HepG2 (cell line): ENCODE results near the gene GTF2H1. TPM values are rescaled to one million over a fixed set of nuclear protein-coding genes. Genes with fewer than 3 reads are reported as not detected.

Source experiments
- CC2D1A ChIP-seq: sonication (generic); formaldehyde crosslinking; IDR thresholded peaks from 2 replicates; pipeline ENCODE4 v1.8.1; 2023; ENCODE audit warnings: mild to moderate bottlenecking, missing genetic modification reagents
- ELF1 ChIP-seq: sonication (generic); formaldehyde crosslinking; IDR thresholded peaks from 2 replicates; pipeline ENCODE4 v1.4.0; 2020; ENCODE audit warnings: missing genetic modification reagents
- GPN1 ChIP-seq: sonication (generic); formaldehyde crosslinking; IDR thresholded peaks from 2 replicates; pipeline ENCODE4 v1.5.1; 2020; ENCODE audit warnings: missing genetic modification reagents, borderline replicate concordance
- MIER2 ChIP-seq: IDR thresholded peaks from 2 replicates; pipeline ENCODE4 v1.6.1; 2016; ENCODE audit warnings: missing biosample characterization, missing genetic modification reagents
- MLLT10 ChIP-seq: sonication (generic); formaldehyde crosslinking; IDR thresholded peaks from 2 replicates; pipeline ENCODE4 v1.4.0; 2020; ENCODE audit warnings: missing genetic modification reagents
- POLR2A ChIP-seq, 2 experiments: IDR thresholded peaks; 2 replicates each; pipeline ENCODE4 v1.6.1; 2011; ENCODE audit warnings: low read depth in 2 of 2, low read length in 2 of 2, mild to moderate bottlenecking in 1 of 2, moderate library complexity in 1 of 2; ENCODE audit not compliant: insufficient read depth in 1 of 2
- RBM22 ChIP-seq: fragments of 200-400 bp; formaldehyde crosslinking; optimal IDR thresholded peaks from 2 replicates; pipeline ENCODE3; 2017; ENCODE audit warnings: mild to moderate bottlenecking, low read length, moderate library complexity
- TCF7L2 ChIP-seq: IDR thresholded peaks from 2 replicates; pipeline ENCODE4 v1.6.1; 2011; ENCODE audit warnings: mild to moderate bottlenecking, low read depth, low read length, moderate library complexity
- ZFP36L1 ChIP-seq: sonication (generic); formaldehyde crosslinking; IDR thresholded peaks from 2 replicates; pipeline ENCODE4 v1.8.0; 2022; ENCODE audit warnings: mild to moderate bottlenecking, missing genetic modification reagents, moderate library complexity
- ZFX ChIP-seq: sonication (generic); formaldehyde crosslinking; IDR thresholded peaks from 2 replicates; pipeline ENCODE4 v1.4.0; 2020; ENCODE audit warnings: mild to moderate bottlenecking, low read depth, missing genetic modification reagents, moderate library complexity
- ZNF138 ChIP-seq: sonication (generic); formaldehyde crosslinking; IDR thresholded peaks from 2 replicates; pipeline ENCODE4 v1.5.0; 2020; ENCODE audit warnings: mild to moderate bottlenecking, low read depth, missing genetic modification reagents
- polyA plus RNA-seq, 8 experiments: library from polyadenylated mRNA; depleted of rRNA in 3 of 8; stranded (reverse) in 7 of 8; unstranded in 1 of 8; fragments of >200 nt; fragmentation: Illumina TruSeq in 4 of 8; extraction: Trizol in 4 of 8; gene quantifications; 2 replicates each; pipeline versions ENCODE4 v1.2.1 to v1.2.3, GENCODE V29; 2011 to 2016; ENCODE audit warnings: low read depth in 4 of 8, missing spikeins in 1 of 8, mixed read lengths in 1 of 8; ENCODE audit not compliant: insufficient read depth in 1 of 8
- total RNA-seq, 5 experiments: library from RNA; depleted of rRNA; stranded (reverse); fragments of >200 nt; fragmentation: Illumina TruSeq; extraction: Trizol; gene quantifications; 2 replicates each; pipeline ENCODE4 v1.2.3, GENCODE V29; 2016; ENCODE audit warnings: low read depth in 1 of 5
- TF ChIP-seq, protein P1 (sequence below): sonication (generic); formaldehyde crosslinking; IDR thresholded peaks from 2 replicates; pipeline ENCODE4 v1.5.0; 2020; ENCODE audit warnings: mild to moderate bottlenecking, missing genetic modification reagents
- TF ChIP-seq, protein P2 (sequence below): sonication (generic); formaldehyde crosslinking; IDR thresholded peaks from 2 replicates; pipeline ENCODE4 v1.4.0; 2020; ENCODE audit warnings: missing genetic modification reagents
- TF ChIP-seq, protein P3 (sequence below): sonication (generic); formaldehyde crosslinking; IDR thresholded peaks from 2 replicates; pipeline ENCODE4 v1.4.0; 2020; ENCODE audit warnings: missing genetic modification reagents
- TF ChIP-seq, protein P4 (sequence below): sonication (generic); formaldehyde crosslinking; conservative IDR thresholded peaks from 2 replicates; pipeline ENCODE4 v1.4.0; 2020; ENCODE audit warnings: missing genetic modification reagents
- TF ChIP-seq, protein P5 (sequence below): IDR thresholded peaks from 2 replicates; pipeline ENCODE4 v1.6.1; 2016; ENCODE audit warnings: missing genetic modification reagents, missing compliant biosample characterization
- TF ChIP-seq, protein P6 (sequence below): sonication (generic); formaldehyde crosslinking; IDR thresholded peaks from 2 replicates; pipeline ENCODE4 v1.8.0; 2022; ENCODE audit warnings: mild to moderate bottlenecking, missing genetic modification reagents; ENCODE audit not compliant: insufficient replicate concordance
- TF ChIP-seq, protein P7 (sequence below): sonication (generic); formaldehyde crosslinking; IDR thresholded peaks from 2 replicates; pipeline ENCODE4 v1.8.1; 2023; ENCODE audit warnings: mild to moderate bottlenecking, moderate library complexity, missing genetic modification reagents

GTF2H1 gene
- total and polyA plus RNA-seq, 2 of the 13 experiments (the other 11 are each of a cell fraction or from before 2014, with no cell fraction given) = 15.7 to 51.4 TPM

DNA sequence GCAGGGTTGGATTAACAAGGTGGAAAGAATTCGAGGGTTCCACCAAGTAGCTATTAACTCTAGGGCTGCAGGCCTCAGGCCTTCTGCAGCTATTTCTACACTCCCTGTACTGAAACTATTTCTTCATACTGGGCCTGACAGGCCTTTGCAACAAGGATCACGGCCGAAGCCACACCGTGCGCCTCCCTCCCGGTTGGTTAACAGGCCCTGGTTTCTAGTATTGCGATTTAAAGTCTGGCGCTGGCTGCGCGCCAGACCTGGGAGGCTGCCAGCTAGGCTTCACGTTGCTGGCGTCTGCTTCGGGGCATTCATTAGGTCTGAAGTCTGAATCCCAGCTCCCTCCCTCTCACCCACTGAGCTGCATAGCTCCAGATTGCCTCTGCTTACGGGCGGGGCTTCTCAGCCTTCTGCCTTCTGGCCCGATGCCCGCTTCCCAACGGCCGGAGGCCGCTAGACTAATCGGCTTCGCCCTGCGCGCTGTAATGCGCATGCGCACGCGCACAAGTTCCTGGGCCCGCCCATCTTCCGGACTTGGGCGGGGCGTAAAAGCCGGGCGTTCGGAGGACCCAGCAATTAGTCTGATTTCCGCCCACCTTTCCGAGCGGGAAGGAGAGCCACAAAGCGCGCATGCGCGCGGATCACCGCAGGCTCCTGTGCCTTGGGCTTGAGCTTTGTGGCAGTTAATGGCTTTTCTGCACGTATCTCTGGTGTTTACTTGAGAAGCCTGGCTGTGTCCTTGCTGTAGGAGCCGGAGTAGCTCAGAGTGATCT, 73.6 kb downstream of the GTF2H1 start (continued):
- TF ChIP-seq, protein P1, sequence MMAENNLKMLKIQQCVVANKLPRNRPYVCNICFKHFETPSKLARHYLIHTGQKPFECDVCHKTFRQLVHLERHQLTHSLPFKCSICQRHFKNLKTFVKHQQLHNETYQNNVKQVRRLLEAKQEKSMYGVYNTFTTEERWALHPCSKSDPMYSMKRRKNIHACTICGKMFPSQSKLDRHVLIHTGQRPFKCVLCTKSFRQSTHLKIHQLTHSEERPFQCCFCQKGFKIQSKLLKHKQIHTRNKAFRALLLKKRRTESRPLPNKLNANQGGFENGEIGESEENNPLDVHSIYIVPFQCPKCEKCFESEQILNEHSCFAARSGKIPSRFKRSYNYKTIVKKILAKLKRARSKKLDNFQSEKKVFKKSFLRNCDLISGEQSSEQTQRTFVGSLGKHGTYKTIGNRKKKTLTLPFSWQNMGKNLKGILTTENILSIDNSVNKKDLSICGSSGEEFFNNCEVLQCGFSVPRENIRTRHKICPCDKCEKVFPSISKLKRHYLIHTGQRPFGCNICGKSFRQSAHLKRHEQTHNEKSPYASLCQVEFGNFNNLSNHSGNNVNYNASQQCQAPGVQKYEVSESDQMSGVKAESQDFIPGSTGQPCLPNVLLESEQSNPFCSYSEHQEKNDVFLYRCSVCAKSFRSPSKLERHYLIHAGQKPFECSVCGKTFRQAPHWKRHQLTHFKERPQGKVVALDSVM = peak; percentile 60; the same call in 1 of the 2 replicates
- TF ChIP-seq RBM22 (no peak), ZFX (peak; percentile 65; the same call in 1 of the 2 replicates), ZFP36L1 (CRISPR knock-in tag) (no peak), TCF7L2 (no peak), CC2D1A (no peak), MIER2 (CRISPR knock-in tag) (peak; percentile 51; the same call in 1 of the 2 replicates), MLLT10 (CRISPR knock-in tag) (0 out of 2 replicates have a peak, but pooled peaks have one; percentile 73), ZNF138 (no peak), POLR2A (IDR thresholded peaks at IDR 0.05; ENCODE audit: insufficient read depth in 1 of 2, low read depth in 2 of 2, low read length in 2 of 2) (peak; percentile 75 to 90), GPN1 (CRISPR knock-in tag) (no peak), ELF1 (peak; percentile 91)
- TF ChIP-seq, protein P2, sequence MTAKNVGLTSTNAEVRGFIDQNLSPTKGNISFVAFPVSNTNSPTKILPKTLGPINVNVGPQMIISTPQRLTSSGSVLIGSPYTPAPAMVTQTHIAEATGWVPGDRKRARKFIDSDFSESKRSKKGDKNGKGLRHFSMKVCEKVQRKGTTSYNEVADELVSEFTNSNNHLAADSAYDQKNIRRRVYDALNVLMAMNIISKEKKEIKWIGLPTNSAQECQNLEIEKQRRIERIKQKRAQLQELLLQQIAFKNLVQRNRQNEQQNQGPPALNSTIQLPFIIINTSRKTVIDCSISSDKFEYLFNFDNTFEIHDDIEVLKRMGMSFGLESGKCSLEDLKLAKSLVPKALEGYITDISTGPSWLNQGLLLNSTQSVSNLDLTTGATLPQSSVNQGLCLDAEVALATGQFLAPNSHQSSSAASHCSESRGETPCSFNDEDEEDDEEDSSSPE (CRISPR knock-in tag) = peak; percentile 68
- TF ChIP-seq, protein P3, sequence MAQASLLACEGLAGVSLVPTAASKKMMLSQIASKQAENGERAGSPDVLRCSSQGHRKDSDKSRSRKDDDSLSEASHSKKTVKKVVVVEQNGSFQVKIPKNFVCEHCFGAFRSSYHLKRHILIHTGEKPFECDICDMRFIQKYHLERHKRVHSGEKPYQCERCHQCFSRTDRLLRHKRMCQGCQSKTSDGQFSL (CRISPR knock-in tag) = no peak
- TF ChIP-seq, protein P4, sequence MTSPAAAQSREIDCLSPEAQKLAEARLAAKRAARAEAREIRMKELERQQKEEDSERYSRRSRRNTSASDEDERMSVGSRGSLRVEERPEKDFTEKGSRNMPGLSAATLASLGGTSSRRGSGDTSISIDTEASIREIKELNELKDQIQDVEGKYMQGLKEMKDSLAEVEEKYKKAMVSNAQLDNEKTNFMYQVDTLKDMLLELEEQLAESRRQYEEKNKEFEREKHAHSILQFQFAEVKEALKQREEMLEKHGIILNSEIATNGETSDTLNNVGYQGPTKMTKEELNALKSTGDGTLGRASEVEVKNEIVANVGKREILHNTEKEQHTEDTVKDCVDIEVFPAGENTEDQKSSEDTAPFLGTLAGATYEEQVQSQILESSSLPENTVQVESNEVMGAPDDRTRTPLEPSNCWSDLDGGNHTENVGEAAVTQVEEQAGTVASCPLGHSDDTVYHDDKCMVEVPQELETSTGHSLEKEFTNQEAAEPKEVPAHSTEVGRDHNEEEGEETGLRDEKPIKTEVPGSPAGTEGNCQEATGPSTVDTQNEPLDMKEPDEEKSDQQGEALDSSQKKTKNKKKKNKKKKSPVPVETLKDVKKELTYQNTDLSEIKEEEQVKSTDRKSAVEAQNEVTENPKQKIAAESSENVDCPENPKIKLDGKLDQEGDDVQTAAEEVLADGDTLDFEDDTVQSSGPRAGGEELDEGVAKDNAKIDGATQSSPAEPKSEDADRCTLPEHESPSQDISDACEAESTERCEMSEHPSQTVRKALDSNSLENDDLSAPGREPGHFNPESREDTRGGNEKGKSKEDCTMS (CRISPR knock-in tag) = no peak
- TF ChIP-seq, protein P5, sequence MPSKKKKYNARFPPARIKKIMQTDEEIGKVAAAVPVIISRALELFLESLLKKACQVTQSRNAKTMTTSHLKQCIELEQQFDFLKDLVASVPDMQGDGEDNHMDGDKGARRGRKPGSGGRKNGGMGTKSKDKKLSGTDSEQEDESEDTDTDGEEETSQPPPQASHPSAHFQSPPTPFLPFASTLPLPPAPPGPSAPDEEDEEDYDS (CRISPR knock-in tag) = no peak
- TF ChIP-seq, protein P6, sequence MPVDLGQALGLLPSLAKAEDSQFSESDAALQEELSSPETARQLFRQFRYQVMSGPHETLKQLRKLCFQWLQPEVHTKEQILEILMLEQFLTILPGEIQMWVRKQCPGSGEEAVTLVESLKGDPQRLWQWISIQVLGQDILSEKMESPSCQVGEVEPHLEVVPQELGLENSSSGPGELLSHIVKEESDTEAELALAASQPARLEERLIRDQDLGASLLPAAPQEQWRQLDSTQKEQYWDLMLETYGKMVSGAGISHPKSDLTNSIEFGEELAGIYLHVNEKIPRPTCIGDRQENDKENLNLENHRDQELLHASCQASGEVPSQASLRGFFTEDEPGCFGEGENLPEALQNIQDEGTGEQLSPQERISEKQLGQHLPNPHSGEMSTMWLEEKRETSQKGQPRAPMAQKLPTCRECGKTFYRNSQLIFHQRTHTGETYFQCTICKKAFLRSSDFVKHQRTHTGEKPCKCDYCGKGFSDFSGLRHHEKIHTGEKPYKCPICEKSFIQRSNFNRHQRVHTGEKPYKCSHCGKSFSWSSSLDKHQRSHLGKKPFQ (CRISPR knock-in tag) = peak; percentile 42
- TF ChIP-seq, protein P7, sequence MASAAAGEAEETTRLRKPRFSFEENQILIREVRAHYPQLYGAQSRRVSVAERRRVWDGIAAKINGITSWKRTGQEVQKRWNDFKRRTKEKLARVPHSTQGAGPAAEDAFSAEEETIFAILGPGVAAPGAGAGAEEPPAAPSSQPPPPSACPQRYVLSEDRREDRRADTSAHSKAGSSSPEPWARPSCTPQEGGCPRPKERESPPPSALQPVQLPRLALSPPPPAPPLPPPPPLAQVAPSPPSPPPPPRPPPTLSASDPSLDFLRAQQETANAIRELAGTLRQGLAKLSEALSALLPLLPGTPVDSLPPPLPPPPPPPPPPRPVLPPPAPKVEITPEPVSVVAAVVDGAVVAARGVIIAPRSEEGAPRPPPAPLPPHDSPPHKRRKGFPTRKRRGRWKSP (CRISPR knock-in tag) = peak; percentile 24; the same call in 1 of the 2 replicates
